ENCODE measurements around the gene GFRA3. TPM values are rescaled to one million over a fixed set of nuclear protein-coding genes. Genes with fewer than 3 reads are reported as not detected.

The GFRA3 gene
- total RNA-seq, 1 donor, result not detected

GRCh38 chr5:138273834-138274188, 610 bp downstream of the GFRA3 start:
- DNase-seq (ENCODE audit: low read depth), result no peak
- peak overlapping the region; percentile 44 for H3K4me3 ChIP-seq (ENCODE audit: low read depth, low read length)
- TF ChIP-seq, protein P1, sequence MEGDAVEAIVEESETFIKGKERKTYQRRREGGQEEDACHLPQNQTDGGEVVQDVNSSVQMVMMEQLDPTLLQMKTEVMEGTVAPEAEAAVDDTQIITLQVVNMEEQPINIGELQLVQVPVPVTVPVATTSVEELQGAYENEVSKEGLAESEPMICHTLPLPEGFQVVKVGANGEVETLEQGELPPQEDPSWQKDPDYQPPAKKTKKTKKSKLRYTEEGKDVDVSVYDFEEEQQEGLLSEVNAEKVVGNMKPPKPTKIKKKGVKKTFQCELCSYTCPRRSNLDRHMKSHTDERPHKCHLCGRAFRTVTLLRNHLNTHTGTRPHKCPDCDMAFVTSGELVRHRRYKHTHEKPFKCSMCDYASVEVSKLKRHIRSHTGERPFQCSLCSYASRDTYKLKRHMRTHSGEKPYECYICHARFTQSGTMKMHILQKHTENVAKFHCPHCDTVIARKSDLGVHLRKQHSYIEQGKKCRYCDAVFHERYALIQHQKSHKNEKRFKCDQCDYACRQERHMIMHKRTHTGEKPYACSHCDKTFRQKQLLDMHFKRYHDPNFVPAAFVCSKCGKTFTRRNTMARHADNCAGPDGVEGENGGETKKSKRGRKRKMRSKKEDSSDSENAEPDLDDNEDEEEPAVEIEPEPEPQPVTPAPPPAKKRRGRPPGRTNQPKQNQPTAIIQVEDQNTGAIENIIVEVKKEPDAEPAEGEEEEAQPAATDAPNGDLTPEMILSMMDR (IDR thresholded peaks at IDR 0.05; ENCODE audit: insufficient read depth, low read length), result no peak

- TF ChIP-seq, protein P1 (IDR thresholded peaks at IDR 0.05; ENCODE audit: insufficient read depth, low read length), result no peak
- H3K4me3 ChIP-seq (ENCODE audit: low read depth, low read length), result no peak overlapping the region
- DNase-seq (ENCODE audit: low read depth), result no peak
These were observed 1.7 kb downstream of the GFRA3 start for GRCh38 chr5:138272681-138273080.

GRCh38 chr5:138271281-138271680, 3.1 kb downstream of the GFRA3 start:
- no peak overlapping the region for H3K4me3 ChIP-seq (ENCODE audit: low read depth, low read length)
- no peak for DNase-seq (ENCODE audit: low read depth)
- TF ChIP-seq, protein P1 (IDR thresholded peaks at IDR 0.05; ENCODE audit: insufficient read depth, low read length), result no peak

GRCh38 chr5:138264183-138264582, 10.2 kb downstream of the GFRA3 start:
- TF ChIP-seq, protein P1 (IDR thresholded peaks at IDR 0.05; ENCODE audit: insufficient read depth, low read length), result no peak
- no peak for DNase-seq (ENCODE audit: low read depth)
- H3K4me3 ChIP-seq (ENCODE audit: low read depth, low read length), result no peak overlapping the region

DNA sequence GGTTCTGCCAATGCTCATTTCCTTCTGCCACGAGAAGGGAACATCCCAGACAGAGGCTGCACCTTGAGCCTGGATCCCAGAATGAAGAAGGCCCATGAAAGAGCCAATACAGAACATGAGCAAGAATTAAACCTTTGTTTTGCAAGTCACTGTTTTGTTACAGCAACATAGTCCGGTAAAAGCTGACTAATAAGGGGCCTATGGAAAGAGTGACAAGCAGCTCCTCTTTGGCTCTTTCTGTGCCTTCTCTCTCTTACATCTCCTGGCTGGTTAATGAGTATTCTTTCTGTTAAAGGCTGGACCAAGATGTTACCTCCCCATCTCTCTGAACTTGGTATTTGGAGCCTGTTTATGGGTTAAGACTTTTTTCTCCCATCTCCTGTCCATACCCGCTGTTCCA, 10.8 kb downstream of the GFRA3 start:
- TF ChIP-seq, protein P1 (IDR thresholded peaks at IDR 0.05; ENCODE audit: insufficient read depth, low read length), result no peak
- no peak for DNase-seq (ENCODE audit: low read depth)

DNA sequence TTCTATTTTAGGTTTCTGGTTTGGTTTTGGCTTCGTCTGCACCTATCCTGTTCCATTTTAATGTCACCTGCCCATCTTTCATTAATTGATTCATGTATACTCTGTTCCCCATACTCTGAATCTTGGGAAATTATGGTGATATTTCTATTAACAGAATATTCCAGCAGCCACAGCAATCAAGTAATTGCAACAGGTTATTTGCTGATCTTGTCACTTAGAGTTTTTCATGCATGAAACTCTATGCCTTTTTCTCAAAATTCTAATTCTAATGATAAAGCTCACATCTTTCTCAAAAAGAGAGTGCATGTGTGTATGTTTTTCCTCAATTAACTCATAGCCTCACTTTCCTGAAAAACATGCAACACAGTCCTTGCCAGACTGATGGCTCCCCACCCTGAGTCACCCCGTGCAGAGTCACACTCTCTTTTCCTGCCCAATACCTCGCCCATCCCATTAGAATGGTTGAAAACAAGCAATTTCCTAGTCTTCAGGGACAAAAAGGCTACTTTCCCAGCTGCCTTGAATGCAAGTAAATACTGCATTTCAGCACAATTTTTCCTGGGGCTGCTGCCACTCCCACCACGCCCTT, 15.6 kb downstream of the GFRA3 start:
- TF ChIP-seq, protein P1 (IDR thresholded peaks at IDR 0.05; ENCODE audit: insufficient read depth, low read length), result no peak
- DNase-seq (ENCODE audit: low read depth), result no peak

More for the DNA sequence above, 10.8 kb downstream of the GFRA3 start:
- no peak overlapping the region for H3K4me3 ChIP-seq (ENCODE audit: low read depth, low read length)

DNA sequence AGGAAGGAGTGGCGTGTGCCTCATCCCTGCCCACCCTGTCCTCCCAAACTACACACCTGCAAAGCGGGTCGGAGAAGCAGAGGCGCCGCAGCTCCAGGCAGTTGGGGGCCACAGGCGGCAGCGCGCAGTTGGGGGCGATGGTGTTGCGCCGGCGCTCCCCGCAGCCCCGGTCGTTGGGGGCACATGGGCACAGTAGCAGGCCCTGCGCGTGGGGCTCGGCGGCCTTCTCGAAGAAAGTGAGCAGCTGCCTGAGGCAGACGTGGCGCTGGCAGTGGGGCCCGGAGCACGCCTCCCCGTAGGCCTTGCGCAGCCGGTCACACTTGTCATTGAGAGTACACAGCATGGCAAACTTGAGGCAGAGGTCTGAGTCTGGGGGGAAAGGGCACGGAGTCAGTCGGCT, 16.8 kb downstream of the GFRA3 start:
- H3K4me3 ChIP-seq (ENCODE audit: low read depth, low read length), result no peak overlapping the region
- TF ChIP-seq, protein P1 (IDR thresholded peaks at IDR 0.05; ENCODE audit: insufficient read depth, low read length), result no peak
- DNase-seq (ENCODE audit: low read depth), result no peak

More for the DNA sequence above, 15.6 kb downstream of the GFRA3 start:
- no peak overlapping the region for H3K4me3 ChIP-seq (ENCODE audit: low read depth, low read length)

Measured in fibroblast of the aortic adventitia (primary cell).